Right lobe of liver (tissue), 6 donors: ENCODE results near the gene SLC10A1. TPM values are rescaled to one million over a fixed set of nuclear protein-coding genes. Genes with fewer than 3 reads are reported as not detected.

Source experiments
- ATAC-seq, 4 donors: fragments of 200-7000 bp; cut with Tn5 transposase; one replicate each; pipeline ENCODE4 v1.9.1; 2020; ENCODE audit warnings: mild to moderate bottlenecking in 4 of 4, moderate library complexity in 4 of 4
- DNase-seq, 3 donors: peaks; one replicate each; pipeline ENCODE4 v3.0.0-alpha.2; 2020
- H3K27ac ChIP-seq, 3 donors: fragments of 200-600 bp; one replicate each; pipeline ENCODE4 v1.8.0; 2022
- H3K27me3 ChIP-seq, 2 donors: fragments of 200-600 bp; one replicate each; pipeline ENCODE4 v1.8.0; 2022
- H3K36me3 ChIP-seq, 4 donors: fragments of 200-600 bp; sonication (generic) in 1 of 4; one replicate each; pipeline versions ENCODE4 v1.5.1 to v1.8.0; 2017 to 2022; ENCODE audit warnings: control low read depth in 1 of 4
- H3K4me1 ChIP-seq, 4 donors: fragments of 200-600 bp; sonication (generic) in 1 of 4; one replicate each; pipeline versions ENCODE4 v1.5.1 to v1.8.0; 2017 to 2022; ENCODE audit warnings: control low read depth in 1 of 4
- H3K4me3 ChIP-seq, 3 donors: fragments of 200-600 bp; one replicate each; pipeline ENCODE4 v1.8.0; 2022
- H3K9me3 ChIP-seq, 4 donors: fragments of 200-600 bp; sonication (generic) in 1 of 4; one replicate each; pipeline versions ENCODE4 v1.5.1 to v1.8.0; 2017 to 2022; ENCODE audit warnings: control low read depth in 1 of 4
- POLR2A ChIP-seq: fragments of 450-650 bp; IDR thresholded peaks from one replicate; pipeline ENCODE4 v1.6.1; 2017; ENCODE audit warnings: antibody characterized with exemption, mild to moderate bottlenecking
- WGBS: methylation state at CpG from one replicate; pipeline ENCODE4 v1.1.6; 2018; ENCODE audit warnings: low coverage, low lambda C conversion rate; ENCODE audit not compliant: insufficient coverage; ENCODE audit errors: missing lambda C conversion rate; 5-methylcytosine and 5-hydroxymethylcytosine counted together
- intact Hi-C, 2 donors: fragments of 100-400 bp; cut with DNase I; formaldehyde crosslinking; loops; one replicate each; pipeline versions ENCODE4 v1.11.2 to v1.14.1; 2022
- total RNA-seq, 6 experiments: library from RNA; depleted of rRNA in 2 of 6; stranded (reverse); fragments of >200 nt in 2 of 6; fragmentation: NEBNext Ultra II Directional in 3 of 6; extraction: Animal tissue kit (Norgen Biotek cat#: 25700) in 3 of 6; gene quantifications; one replicate each; pipeline versions ENCODE4 v1.1.0 to v1.2.4, GENCODE V29; 2016 to 2023
- TF ChIP-seq, protein P1 (sequence below), 4 donors: fragments of 200-600 bp in 3 of 4; fragments of 450-650 bp in 1 of 4; IDR thresholded peaks; one replicate each; pipeline versions ENCODE4 v1.5.1 to v1.8.0; 2016 to 2022; ENCODE audit warnings: antibody characterized with exemption in 4 of 4, mild to moderate bottlenecking in 2 of 4
- donor health status: DM: no; HTN: yes; CAD: no.
- donor health status: DM: no; HTN: no; CAD: no.
- donor health status: DM: no; HTN: no; CAD: no.
- donor health status: DM: no; HTN: yes; CAD: no.
- donor health status: DM: no; HTN: yes; CAD: no.

SLC10A1 gene
- total RNA-seq, 6 experiments from 2014 or later, result 61.5 to 260 (median 105) TPM

GRCh38 chr14:69773571-69774276 lies 23.3 kb downstream of the SLC10A1 start:
- H3K27ac ChIP-seq, result peak overlapping the region in 1 of 3 donors; percentile 4
- H3K4me3 ChIP-seq, result no peak overlapping the region
- peak in 1 of 3 donors; percentile 26 for DNase-seq
- TF ChIP-seq, protein P1, sequence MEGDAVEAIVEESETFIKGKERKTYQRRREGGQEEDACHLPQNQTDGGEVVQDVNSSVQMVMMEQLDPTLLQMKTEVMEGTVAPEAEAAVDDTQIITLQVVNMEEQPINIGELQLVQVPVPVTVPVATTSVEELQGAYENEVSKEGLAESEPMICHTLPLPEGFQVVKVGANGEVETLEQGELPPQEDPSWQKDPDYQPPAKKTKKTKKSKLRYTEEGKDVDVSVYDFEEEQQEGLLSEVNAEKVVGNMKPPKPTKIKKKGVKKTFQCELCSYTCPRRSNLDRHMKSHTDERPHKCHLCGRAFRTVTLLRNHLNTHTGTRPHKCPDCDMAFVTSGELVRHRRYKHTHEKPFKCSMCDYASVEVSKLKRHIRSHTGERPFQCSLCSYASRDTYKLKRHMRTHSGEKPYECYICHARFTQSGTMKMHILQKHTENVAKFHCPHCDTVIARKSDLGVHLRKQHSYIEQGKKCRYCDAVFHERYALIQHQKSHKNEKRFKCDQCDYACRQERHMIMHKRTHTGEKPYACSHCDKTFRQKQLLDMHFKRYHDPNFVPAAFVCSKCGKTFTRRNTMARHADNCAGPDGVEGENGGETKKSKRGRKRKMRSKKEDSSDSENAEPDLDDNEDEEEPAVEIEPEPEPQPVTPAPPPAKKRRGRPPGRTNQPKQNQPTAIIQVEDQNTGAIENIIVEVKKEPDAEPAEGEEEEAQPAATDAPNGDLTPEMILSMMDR (IDR thresholded peaks at IDR 0.05), result no peak
- TF ChIP-seq POLR2A, result no peak
- no peaks in the 10 kb centered on the region for H3K9me3 ChIP-seq
- H3K36me3 ChIP-seq, result peaks cover 19 to 100% (median 53%) of the 10 kb centered on the region in 4 donors
- intact Hi-C loops, result no loop called here
- H3K4me1 ChIP-seq, result peaks cover 0 to 46% (median 17%) of the 10 kb centered on the region in 4 donors
- peak in 1 of 4 donors; percentile 2 for ATAC-seq
- no peaks in the 10 kb centered on the region for H3K27me3 ChIP-seq
- WGBS, result 87% methylated on average over 3 of the region's 7 CpGs

GRCh38 chr14:69772082-69773017 lies 24.7 kb downstream of the SLC10A1 start:
- Histone ChIP-seq H3K27ac (peak overlapping the region in 1 of 3 donors; percentile 21), H3K9me3 (no peaks in the 10 kb centered on the region), H3K4me3 (no peak overlapping the region), H3K4me1 (peaks cover 0 to 48% (median 20%) of the 10 kb centered on the region in 4 donors), H3K27me3 (no peaks in the 10 kb centered on the region), H3K36me3 (peaks cover 24 to 96% (median 50%) of the 10 kb centered on the region in 4 donors)
- TF ChIP-seq POLR2A, result no peak
- TF ChIP-seq, protein P1 (IDR thresholded peaks at IDR 0.05), result no peak
- 74% methylated on average over 6 of the region's 11 CpGs for WGBS
- DNase-seq (peak in 1 of 3 donors; percentile 23), ATAC-seq (peak in 2 of 4 donors; percentile 2 to 23)
- intact Hi-C loops, result no loop called here

DNA sequence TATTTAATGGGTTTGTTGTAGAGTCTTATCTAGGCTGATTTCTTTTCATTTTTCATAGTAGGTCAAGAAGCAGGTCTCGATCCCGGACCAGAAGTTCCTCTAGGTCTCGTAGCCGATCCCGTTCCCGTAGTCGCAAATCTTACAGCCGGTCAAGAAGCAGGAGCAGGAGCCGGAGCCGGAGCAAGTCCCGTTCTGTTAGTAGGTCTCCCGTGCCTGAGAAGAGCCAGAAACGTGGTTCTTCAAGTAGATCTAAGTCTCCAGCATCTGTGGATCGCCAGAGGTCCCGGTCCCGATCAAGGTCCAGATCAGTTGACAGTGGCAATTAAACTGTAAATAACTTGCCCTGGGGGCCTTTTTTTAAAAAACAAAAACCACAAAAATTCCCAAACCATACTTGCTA lies 25.9 kb downstream of the SLC10A1 start:
- Histone ChIP-seq H3K9me3 (no peaks in the 10 kb centered on the region), H3K4me3 (no peak overlapping the region), H3K27ac (peak overlapping the region in 1 of 3 donors; percentile 21), H3K36me3 (peaks cover 24 to 84% (median 46%) of the 10 kb centered on the region in 4 donors), H3K27me3 (no peaks in the 10 kb centered on the region), H3K4me1 (peaks cover 0 to 52% (median 20%) of the 10 kb centered on the region in 4 donors)
- 83% methylated on average over 16 of the region's 16 CpGs for WGBS
- TF ChIP-seq POLR2A, result no peak
- intact Hi-C loops, result no loop called here
- peak in 1 of 3 donors; percentile 33 for DNase-seq
- no peak for ATAC-seq

DNA sequence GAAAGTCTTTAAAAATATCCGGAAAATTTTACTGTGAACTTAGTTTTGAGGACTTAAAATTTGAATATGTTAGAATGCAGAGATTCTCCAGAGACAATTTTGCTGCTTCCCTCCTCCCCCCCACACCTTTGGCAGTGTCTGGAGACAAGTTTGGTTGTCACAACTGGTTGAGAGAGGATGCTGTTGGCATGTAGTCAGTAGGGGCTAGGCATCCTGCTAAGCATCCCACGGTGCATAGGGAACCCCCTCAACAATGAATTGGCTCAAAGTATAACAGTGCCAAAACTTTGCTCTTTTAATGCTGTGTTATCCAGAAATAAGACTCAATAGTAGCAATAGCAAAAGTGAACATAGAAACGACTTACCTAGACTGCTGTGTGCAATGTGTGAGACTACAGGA lies 26.5 kb downstream of the SLC10A1 start:
- intact Hi-C loops, result no loop called here
- Histone ChIP-seq H3K36me3 (peaks cover 24 to 78% (median 40%) of the 10 kb centered on the region in 4 donors), H3K27ac (no peak overlapping the region), H3K27me3 (no peaks in the 10 kb centered on the region), H3K9me3 (no peaks in the 10 kb centered on the region), H3K4me1 (peaks cover 0 to 58% (median 20%) of the 10 kb centered on the region in 4 donors), H3K4me3 (no peak overlapping the region)
- no peak for TF ChIP-seq POLR2A
- TF ChIP-seq, protein P1 (IDR thresholded peaks at IDR 0.05), result no peak
- DNase-seq, result peak in 1 of 3 donors; percentile 20
- 82% methylated on average over 3 of the region's 3 CpGs for WGBS
- ATAC-seq, result no peak
